Stomach (tissue), 4 donors: ENCODE results near the gene SCGN.

Experiments
- POLR2A ChIP-seq, 4 donors: fragments of 450-650 bp; IDR thresholded peaks; one replicate each; pipeline ENCODE4 v1.6.1; 2016; ENCODE audit warnings: antibody characterized with exemption in 4 of 4, control low read depth in 2 of 4, mild to moderate bottlenecking in 1 of 4, moderate library complexity in 1 of 4
- TF ChIP-seq, protein P1 (sequence below), 7 experiments: fragments of 450-650 bp in 4 of 7; fragments of 200-600 bp in 3 of 7; sonication (generic) in 3 of 7; IDR thresholded peaks; one replicate each; pipeline ENCODE4 v1.5.1; 2016 to 2019; ENCODE audit warnings: antibody characterized with exemption in 7 of 7, control low read depth in 2 of 7, mild to moderate bottlenecking in 1 of 7

DNA sequence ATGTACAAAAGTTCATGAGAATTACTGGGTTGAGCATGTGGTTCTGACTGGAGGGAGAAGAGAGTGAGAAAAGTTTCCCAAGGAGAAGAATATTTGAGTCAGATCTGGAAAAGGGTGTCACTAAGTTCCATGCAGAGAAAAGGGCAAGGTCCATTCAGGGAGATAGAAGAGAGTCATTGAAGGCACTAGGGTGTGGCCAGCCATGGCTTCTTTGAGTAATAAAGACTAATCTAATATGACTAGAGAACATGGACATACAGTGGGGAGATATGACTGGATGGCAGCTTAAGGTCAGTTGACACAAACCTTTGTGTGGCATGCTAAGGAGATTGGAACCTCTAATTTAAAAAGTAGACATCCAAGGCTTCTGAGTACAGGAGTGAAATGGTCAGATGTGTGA, 91.9 kb downstream of the SCGN start:
- TF ChIP-seq, protein P1, sequence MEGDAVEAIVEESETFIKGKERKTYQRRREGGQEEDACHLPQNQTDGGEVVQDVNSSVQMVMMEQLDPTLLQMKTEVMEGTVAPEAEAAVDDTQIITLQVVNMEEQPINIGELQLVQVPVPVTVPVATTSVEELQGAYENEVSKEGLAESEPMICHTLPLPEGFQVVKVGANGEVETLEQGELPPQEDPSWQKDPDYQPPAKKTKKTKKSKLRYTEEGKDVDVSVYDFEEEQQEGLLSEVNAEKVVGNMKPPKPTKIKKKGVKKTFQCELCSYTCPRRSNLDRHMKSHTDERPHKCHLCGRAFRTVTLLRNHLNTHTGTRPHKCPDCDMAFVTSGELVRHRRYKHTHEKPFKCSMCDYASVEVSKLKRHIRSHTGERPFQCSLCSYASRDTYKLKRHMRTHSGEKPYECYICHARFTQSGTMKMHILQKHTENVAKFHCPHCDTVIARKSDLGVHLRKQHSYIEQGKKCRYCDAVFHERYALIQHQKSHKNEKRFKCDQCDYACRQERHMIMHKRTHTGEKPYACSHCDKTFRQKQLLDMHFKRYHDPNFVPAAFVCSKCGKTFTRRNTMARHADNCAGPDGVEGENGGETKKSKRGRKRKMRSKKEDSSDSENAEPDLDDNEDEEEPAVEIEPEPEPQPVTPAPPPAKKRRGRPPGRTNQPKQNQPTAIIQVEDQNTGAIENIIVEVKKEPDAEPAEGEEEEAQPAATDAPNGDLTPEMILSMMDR (IDR thresholded peaks at IDR 0.05): no peak
- no peak for TF ChIP-seq POLR2A (IDR thresholded peaks at IDR 0.05)
